GM19023 (cell line): ENCODE measurements around the gene MAMDC4.
"Not testable (repeated sequence)": the region's sequence is repeated elsewhere in the genome, so short reads cannot be mapped to it uniquely, and the experiment has no call there.

Experiments used
- ATAC-seq: cut with Tn5 transposase; IDR thresholded peaks from one replicate; pipeline ENCODE4 v1.9.1; 2021; ENCODE audit warnings: mild to moderate bottlenecking, moderate library complexity; ENCODE audit not compliant: unreplicated experiment

The MAMDC4 gene

GRCh38 chr9:136851941-136852663 lies at the start of gene MAMDC4:
Gene MAMDC4, plus strand, starts transcription at chr9:136852346. Its CDS starts 71 bp downstream, at chr9:136852417.
- ATAC-seq: no peak

GRCh38 chr9:136803009-136803550 lies 49.1 kb upstream of the MAMDC4 start:
- not testable (repeated sequence) for ATAC-seq

- no peak for ATAC-seq
Observed at GRCh38 chr9:136803551-136804508, 48.3 kb upstream of the MAMDC4 start.

GRCh38 chr9:136804509-136805206 lies 47.5 kb upstream of the MAMDC4 start:
- ATAC-seq: no peak

- no peak for ATAC-seq
Observed at GRCh38 chr9:136805207-136805740, 46.9 kb upstream of the MAMDC4 start.

GRCh38 chr9:136806067-136806466 lies 46.1 kb upstream of the MAMDC4 start:
- ATAC-seq: no peak

GRCh38 chr9:136806631-136807201 lies 45.4 kb upstream of the MAMDC4 start:
- no peak for ATAC-seq

- ATAC-seq: peak; percentile 78
Observed at GRCh38 chr9:136807281-136808074, 44.7 kb upstream of the MAMDC4 start, which contains the start of gene RABL6. Gene RABL6, plus strand, starts transcription at chr9:136807948. Its CDS starts 249 bp downstream, at chr9:136808197.

- ATAC-seq: peak; percentile 31
Observed at GRCh38 chr9:136808075-136808805, 43.9 kb upstream of the MAMDC4 start.

- no peak for ATAC-seq
Observed at GRCh38 chr9:136808806-136809158, 43.4 kb upstream of the MAMDC4 start.

GRCh38 chr9:136814725-136815421 lies 37.3 kb upstream of the MAMDC4 start:
- ATAC-seq: no peak

- no peak for ATAC-seq
Observed at GRCh38 chr9:136815422-136815782, 36.7 kb upstream of the MAMDC4 start.

- ATAC-seq: no peak
Observed at GRCh38 chr9:136820971-136821825, 30.9 kb upstream of the MAMDC4 start.

GRCh38 chr9:136821826-136822544 lies 30.2 kb upstream of the MAMDC4 start:
- no peak for ATAC-seq

- no peak for ATAC-seq
Observed at GRCh38 chr9:136823136-136824046, 28.8 kb upstream of the MAMDC4 start.
